Neural cell (in vitro differentiated cells): Measurements from ENCODE around the gene SCN4B. TPM values are rescaled to one million over a fixed set of nuclear protein-coding genes. Genes with fewer than 3 reads are reported as not detected.

ENCODE experiments used
- H2AFZ ChIP-seq: fragments of 200-600, 300-800 bp; sonication (generic), shearing (Covaris generic); 2 replicates; pipeline ENCODE4 v1.6.0; 2014; ENCODE audit warnings: low read depth, mild to moderate bottlenecking, antibody characterized with exemption, low read length, moderate library complexity
- H3F3A ChIP-seq: fragments of 200-600 bp; shearing (Covaris generic); 2 replicates; pipeline ENCODE4 v1.6.1; 2016; ENCODE audit warnings: mild to moderate bottlenecking, moderate library complexity, mixed read lengths, antibody characterized with exemption, low read length; ENCODE audit not compliant: insufficient read depth, poor library complexity, severe bottlenecking
- H3K27ac ChIP-seq: fragments of 200-600, 300-800 bp; sonication (generic), shearing (Covaris generic); 2 replicates; pipeline ENCODE4 v1.5.1; 2014; ENCODE audit warnings: mild to moderate bottlenecking, low read length, moderate library complexity
- H3K27me3 ChIP-seq: fragments of 300-800, 200-600 bp; sonication (generic), shearing (Covaris generic); 2 replicates; pipeline ENCODE4 v1.6.0; 2014; ENCODE audit warnings: mild to moderate bottlenecking, low read depth, low read length, moderate library complexity; ENCODE audit not compliant: insufficient read depth
- H3K36me3 ChIP-seq: fragments of 300-800, 200-600 bp; sonication (generic), shearing (Covaris generic); 2 replicates; pipeline ENCODE4 v1.5.1; 2014; ENCODE audit warnings: mild to moderate bottlenecking, antibody characterized with exemption, low read length, moderate library complexity; ENCODE audit not compliant: insufficient read depth
- H3K4me2 ChIP-seq: fragments of 300-800, 200-600 bp; sonication (generic), shearing (Covaris generic); 2 replicates; pipeline ENCODE4 v1.6.0; 2014; ENCODE audit warnings: mild to moderate bottlenecking, low read length
- H3K4me3 ChIP-seq: fragments of 300-800, 200-600 bp; sonication (generic), shearing (Covaris generic); 2 replicates; pipeline ENCODE4 v1.5.1; 2014; ENCODE audit warnings: mild to moderate bottlenecking, low read length, moderate library complexity
- H3K79me2 ChIP-seq: fragments of 200-600 bp; shearing (Covaris generic); replicated peaks from 2 replicates; pipeline ENCODE4 v1.6.0; 2014; ENCODE audit warnings: mild to moderate bottlenecking, low read length, moderate library complexity; ENCODE audit not compliant: insufficient read depth
- H3K9ac ChIP-seq: fragments of 300-800, 200-600 bp; sonication (generic), shearing (Covaris generic); 2 replicates; pipeline ENCODE4 v1.6.1; 2016; ENCODE audit warnings: mild to moderate bottlenecking, low read length, mixed read lengths
- H3K9me2 ChIP-seq: fragments of 200-600 bp; shearing (Covaris generic); 2 replicates; pipeline ENCODE4 v1.6.1; 2016; ENCODE audit warnings: mild to moderate bottlenecking, low read length, mixed read lengths; ENCODE audit not compliant: insufficient read depth
- H3K9me3 ChIP-seq: fragments of 200-600, 300-800 bp; sonication (generic), shearing (Covaris generic); 2 replicates; pipeline ENCODE4 v1.6.1; 2016; ENCODE audit warnings: mild to moderate bottlenecking, mixed run types, low read length, moderate library complexity, mixed read lengths
- H4K20me1 ChIP-seq: fragments of 200-600 bp; shearing (Covaris generic); 2 replicates; pipeline ENCODE4 v1.6.1; 2016; ENCODE audit warnings: mild to moderate bottlenecking, mixed run types; ENCODE audit not compliant: insufficient read depth
- EP300 ChIP-seq: fragments of 450-650 bp; conservative IDR thresholded peaks from 2 replicates; pipeline ENCODE4 v1.6.1; 2014; ENCODE audit warnings: antibody characterized with exemption, mild to moderate bottlenecking, moderate library complexity; ENCODE audit not compliant: poor library complexity, severe bottlenecking
- EZH2 ChIP-seq: fragments of 200-600, 300-800 bp; shearing (Covaris generic), sonication (generic); IDR thresholded peaks from 2 replicates; pipeline ENCODE4 v1.6.1; 2014; ENCODE audit warnings: antibody characterized with exemption, low read length, borderline replicate concordance, mild to moderate bottlenecking; ENCODE audit not compliant: insufficient read depth, poor library complexity, severe bottlenecking
- MXI1 ChIP-seq: fragments of 450-650 bp; conservative IDR thresholded peaks from 2 replicates; pipeline ENCODE4 v1.6.1; 2014; ENCODE audit warnings: antibody characterized with exemption, mild to moderate bottlenecking; ENCODE audit not compliant: poor library complexity, severe bottlenecking
- POLR2AphosphoS5 ChIP-seq: IDR thresholded peaks from 2 replicates; pipeline ENCODE4 v1.6.1; 2012
- RAD21 ChIP-seq: fragments of 450-650 bp; conservative IDR thresholded peaks from 2 replicates; pipeline ENCODE4 v1.6.1; 2014; ENCODE audit warnings: antibody characterized with exemption, mild to moderate bottlenecking, moderate library complexity
- SMC3 ChIP-seq: fragments of 450-650 bp; conservative IDR thresholded peaks from 2 replicates; pipeline ENCODE4 v1.6.1; 2014; ENCODE audit warnings: antibody characterized with exemption, mild to moderate bottlenecking, moderate library complexity; ENCODE audit not compliant: poor library complexity
- TAF1 ChIP-seq: IDR thresholded peaks from 2 replicates; pipeline ENCODE4 v1.6.1; 2012; ENCODE audit warnings: low read depth
- polyA plus RNA-seq: library from polyadenylated mRNA; depleted of rRNA; stranded (reverse); fragments of >200 nt; gene quantifications from 2 replicates; pipeline ENCODE4 v1.2.3, GENCODE V29; 2014
- TF ChIP-seq, protein P1 (sequence below): IDR thresholded peaks from 2 replicates; pipeline ENCODE4 v1.6.1; 2012; ENCODE audit warnings: borderline replicate concordance
- TF ChIP-seq, protein P2 (sequence below): fragments of 450-650 bp; IDR thresholded peaks from 2 replicates; pipeline ENCODE4 v1.5.1; 2014; ENCODE audit warnings: antibody characterized with exemption, mild to moderate bottlenecking, moderate library complexity; ENCODE audit not compliant: poor library complexity, severe bottlenecking

SCN4B gene
- polyA plus RNA-seq, 1 donor from 2014 or later, result 0.61 TPM

DNA sequence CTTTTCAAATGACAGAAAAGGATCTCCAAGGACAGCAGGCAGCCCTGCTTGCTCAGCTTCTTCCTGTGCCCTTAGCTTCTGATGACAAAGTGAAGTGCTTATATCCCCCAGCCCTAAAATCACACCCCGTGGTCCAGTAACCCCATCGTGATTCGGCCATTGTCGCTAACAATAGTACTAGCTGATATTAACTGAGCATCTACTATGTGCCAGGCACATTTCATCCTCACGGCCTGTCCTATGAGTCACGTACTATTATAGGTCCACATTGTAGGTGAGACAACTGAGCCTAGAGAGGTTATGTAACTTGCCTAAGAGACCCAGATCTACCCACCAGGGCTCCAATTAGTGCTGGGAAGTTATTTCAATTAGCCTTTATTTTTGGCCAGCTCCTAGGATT lies 6.1 kb downstream of the SCN4B start:
- Histone ChIP-seq H3K9me2 (no peaks in the 10 kb centered on the region), H3K9ac (no peak overlapping the region), H3K27me3 (peaks cover 49% of the 10 kb centered on the region), H2AFZ (no peak overlapping the region), H4K20me1 (no peaks in the 10 kb centered on the region), H3K9me3 (no peaks in the 10 kb centered on the region), H3K27ac (no peak overlapping the region), H3K4me2 (no peak overlapping the region), H3K4me3 (no peak overlapping the region), H3K36me3 (no peaks in the 10 kb centered on the region), H3K79me2 (no peaks in the 10 kb centered on the region), H3F3A (no peaks in the 10 kb centered on the region)
- TF ChIP-seq POLR2AphosphoS5, result no peak
- no peak for TF ChIP-seq RAD21
- TF ChIP-seq EZH2, result no peak
- no peak for TF ChIP-seq EP300
- no peak for TF ChIP-seq TAF1
- no peak for TF ChIP-seq MXI1
- TF ChIP-seq, protein P1, sequence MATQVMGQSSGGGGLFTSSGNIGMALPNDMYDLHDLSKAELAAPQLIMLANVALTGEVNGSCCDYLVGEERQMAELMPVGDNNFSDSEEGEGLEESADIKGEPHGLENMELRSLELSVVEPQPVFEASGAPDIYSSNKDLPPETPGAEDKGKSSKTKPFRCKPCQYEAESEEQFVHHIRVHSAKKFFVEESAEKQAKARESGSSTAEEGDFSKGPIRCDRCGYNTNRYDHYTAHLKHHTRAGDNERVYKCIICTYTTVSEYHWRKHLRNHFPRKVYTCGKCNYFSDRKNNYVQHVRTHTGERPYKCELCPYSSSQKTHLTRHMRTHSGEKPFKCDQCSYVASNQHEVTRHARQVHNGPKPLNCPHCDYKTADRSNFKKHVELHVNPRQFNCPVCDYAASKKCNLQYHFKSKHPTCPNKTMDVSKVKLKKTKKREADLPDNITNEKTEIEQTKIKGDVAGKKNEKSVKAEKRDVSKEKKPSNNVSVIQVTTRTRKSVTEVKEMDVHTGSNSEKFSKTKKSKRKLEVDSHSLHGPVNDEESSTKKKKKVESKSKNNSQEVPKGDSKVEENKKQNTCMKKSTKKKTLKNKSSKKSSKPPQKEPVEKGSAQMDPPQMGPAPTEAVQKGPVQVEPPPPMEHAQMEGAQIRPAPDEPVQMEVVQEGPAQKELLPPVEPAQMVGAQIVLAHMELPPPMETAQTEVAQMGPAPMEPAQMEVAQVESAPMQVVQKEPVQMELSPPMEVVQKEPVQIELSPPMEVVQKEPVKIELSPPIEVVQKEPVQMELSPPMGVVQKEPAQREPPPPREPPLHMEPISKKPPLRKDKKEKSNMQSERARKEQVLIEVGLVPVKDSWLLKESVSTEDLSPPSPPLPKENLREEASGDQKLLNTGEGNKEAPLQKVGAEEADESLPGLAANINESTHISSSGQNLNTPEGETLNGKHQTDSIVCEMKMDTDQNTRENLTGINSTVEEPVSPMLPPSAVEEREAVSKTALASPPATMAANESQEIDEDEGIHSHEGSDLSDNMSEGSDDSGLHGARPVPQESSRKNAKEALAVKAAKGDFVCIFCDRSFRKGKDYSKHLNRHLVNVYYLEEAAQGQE, result no peak
- TF ChIP-seq SMC3, result no peak
- TF ChIP-seq, protein P2, sequence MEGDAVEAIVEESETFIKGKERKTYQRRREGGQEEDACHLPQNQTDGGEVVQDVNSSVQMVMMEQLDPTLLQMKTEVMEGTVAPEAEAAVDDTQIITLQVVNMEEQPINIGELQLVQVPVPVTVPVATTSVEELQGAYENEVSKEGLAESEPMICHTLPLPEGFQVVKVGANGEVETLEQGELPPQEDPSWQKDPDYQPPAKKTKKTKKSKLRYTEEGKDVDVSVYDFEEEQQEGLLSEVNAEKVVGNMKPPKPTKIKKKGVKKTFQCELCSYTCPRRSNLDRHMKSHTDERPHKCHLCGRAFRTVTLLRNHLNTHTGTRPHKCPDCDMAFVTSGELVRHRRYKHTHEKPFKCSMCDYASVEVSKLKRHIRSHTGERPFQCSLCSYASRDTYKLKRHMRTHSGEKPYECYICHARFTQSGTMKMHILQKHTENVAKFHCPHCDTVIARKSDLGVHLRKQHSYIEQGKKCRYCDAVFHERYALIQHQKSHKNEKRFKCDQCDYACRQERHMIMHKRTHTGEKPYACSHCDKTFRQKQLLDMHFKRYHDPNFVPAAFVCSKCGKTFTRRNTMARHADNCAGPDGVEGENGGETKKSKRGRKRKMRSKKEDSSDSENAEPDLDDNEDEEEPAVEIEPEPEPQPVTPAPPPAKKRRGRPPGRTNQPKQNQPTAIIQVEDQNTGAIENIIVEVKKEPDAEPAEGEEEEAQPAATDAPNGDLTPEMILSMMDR, result no peak

- Histone ChIP-seq H3K27ac (no peak overlapping the region), H3K9me2 (no peaks in the 10 kb centered on the region)
- TF ChIP-seq TAF1 (no peak), RAD21 (peak; percentile 99), SMC3 (peak; percentile 99), EP300 (peak; percentile 12), EZH2 (no peak), MXI1 (peak; percentile 33), POLR2AphosphoS5 (no peak)
- TF ChIP-seq, protein P1, result no peak
- TF ChIP-seq, protein P2, result peak; percentile 99
Observed at GRCh38 chr11:118145285-118146227, 7.1 kb downstream of the SCN4B start.

More at GRCh38 chr11:118145285-118146227, 7.1 kb downstream of the SCN4B start:
- H4K20me1 ChIP-seq, result no peaks in the 10 kb centered on the region
- peaks cover 39% of the 10 kb centered on the region for H3K27me3 ChIP-seq
- peak overlapping the region; percentile 47 for H2AFZ ChIP-seq
- peak overlapping the region; percentile 46 for H3K4me2 ChIP-seq
- H3K79me2 ChIP-seq, result no peaks in the 10 kb centered on the region
- no peaks in the 10 kb centered on the region for H3F3A ChIP-seq
- H3K9ac ChIP-seq, result peak overlapping the region; percentile 55
- no peaks in the 10 kb centered on the region for H3K36me3 ChIP-seq
- H3K4me3 ChIP-seq, result peak overlapping the region; percentile 80
- no peaks in the 10 kb centered on the region for H3K9me3 ChIP-seq
